Skeletal muscle tissue (tissue), 4 donors: ENCODE measurements around the gene ANO3. TPM values are rescaled to one million over a fixed set of nuclear protein-coding genes. Genes with fewer than 3 reads are reported as not detected.

Experiments used
- H3K27ac ChIP-seq: one replicate; pipeline ENCODE4 v1.7.0; 2013; ENCODE audit warnings: mild to moderate bottlenecking, low read depth, low read length, inconsistent platforms
- H3K27me3 ChIP-seq, 3 donors: one replicate each; pipeline ENCODE4 v1.7.0; 2013; ENCODE audit warnings: low read length in 3 of 3; ENCODE audit not compliant: control insufficient read depth in 3 of 3, insufficient read depth in 3 of 3
- H3K36me3 ChIP-seq, 3 donors: one replicate each; pipeline ENCODE4 v1.7.0; 2013; ENCODE audit warnings: low read length in 3 of 3; ENCODE audit not compliant: control insufficient read depth in 3 of 3, insufficient read depth in 3 of 3
- H3K4me1 ChIP-seq, 3 donors: one replicate each; pipeline ENCODE4 v1.7.0; 2013; ENCODE audit warnings: low read length in 3 of 3, mild to moderate bottlenecking in 3 of 3; ENCODE audit not compliant: control insufficient read depth in 3 of 3, insufficient read depth in 3 of 3
- H3K4me3 ChIP-seq, 3 donors: one replicate each; pipeline ENCODE4 v1.7.0; 2013; ENCODE audit warnings: low read length in 3 of 3
- H3K9ac ChIP-seq, 3 donors: one replicate each; pipeline ENCODE4 v1.7.0; 2013; ENCODE audit warnings: low read length in 3 of 3, mild to moderate bottlenecking in 3 of 3, moderate library complexity in 2 of 3, low read depth in 1 of 3
- H3K9me3 ChIP-seq, 3 donors: one replicate each; pipeline ENCODE4 v1.7.0; 2013; ENCODE audit warnings: low read length in 3 of 3; ENCODE audit not compliant: control insufficient read depth in 3 of 3
- total RNA-seq: library from RNA; depleted of rRNA; stranded (reverse); fragments of >200 nt; gene quantifications from one replicate; pipeline ENCODE4 v1.2.3, GENCODE V29; 2014
- donor health status: Osteomylitis.

Gene ANO3
- total RNA-seq, 1 donor from 2014 or later, result under 0.01 TPM

DNA sequence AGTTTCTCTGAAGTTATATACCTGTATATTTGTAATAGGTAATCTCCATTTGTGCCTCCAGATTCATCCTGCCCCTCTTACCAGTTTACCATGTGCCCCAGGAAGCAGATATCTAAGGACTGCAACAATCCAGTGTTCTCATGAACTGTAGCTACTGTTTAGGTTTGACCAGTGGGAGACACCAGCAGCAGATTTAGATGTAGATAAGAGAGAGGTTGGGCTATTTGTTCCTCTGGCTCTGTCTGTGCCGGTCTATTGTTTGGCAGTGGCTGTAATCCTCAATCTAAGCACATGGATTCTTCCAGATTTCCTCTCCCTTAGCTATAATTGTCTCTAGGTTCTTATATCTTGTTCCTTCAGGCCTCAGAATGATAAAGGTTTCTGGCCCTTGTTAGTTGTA is 88.4 kb downstream of the ANO3 start:
- H3K9ac ChIP-seq, result no peak overlapping the region

DNA sequence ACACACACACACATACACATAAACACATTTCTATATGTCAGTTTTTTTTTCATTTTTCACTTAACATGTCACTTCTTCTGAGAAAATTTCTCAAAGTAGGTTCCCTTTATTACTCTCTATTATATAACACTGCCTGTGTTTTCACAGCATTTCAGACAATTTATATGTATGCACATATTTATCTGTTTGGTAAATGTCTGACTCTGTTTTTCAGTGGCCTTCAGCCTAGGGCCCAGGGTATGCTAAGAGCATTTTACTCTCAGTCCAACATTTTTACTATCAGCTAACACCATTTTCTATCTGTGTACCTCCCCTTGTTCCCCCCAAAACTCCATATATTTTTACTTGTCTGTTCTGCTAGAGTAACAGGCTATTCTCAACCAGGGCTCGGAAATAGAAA is 92.3 kb downstream of the ANO3 start:
- Histone ChIP-seq H3K27me3 (no peaks in the 10 kb centered on the region), H3K9ac (no peak overlapping the region), H3K4me3 (no peak overlapping the region), H3K36me3 (no peaks in the 10 kb centered on the region), H3K27ac (no peak overlapping the region), H3K9me3 (no peaks in the 10 kb centered on the region), H3K4me1 (no peaks in the 10 kb centered on the region)

More for the DNA sequence above, 88.4 kb downstream of the ANO3 start:
- no peaks in the 10 kb centered on the region for H3K36me3 ChIP-seq
- no peak overlapping the region for H3K27ac ChIP-seq
- H3K4me1 ChIP-seq, result no peaks in the 10 kb centered on the region
- no peak overlapping the region for H3K4me3 ChIP-seq
- H3K27me3 ChIP-seq, result no peaks in the 10 kb centered on the region
- H3K9me3 ChIP-seq, result no peaks in the 10 kb centered on the region

DNA sequence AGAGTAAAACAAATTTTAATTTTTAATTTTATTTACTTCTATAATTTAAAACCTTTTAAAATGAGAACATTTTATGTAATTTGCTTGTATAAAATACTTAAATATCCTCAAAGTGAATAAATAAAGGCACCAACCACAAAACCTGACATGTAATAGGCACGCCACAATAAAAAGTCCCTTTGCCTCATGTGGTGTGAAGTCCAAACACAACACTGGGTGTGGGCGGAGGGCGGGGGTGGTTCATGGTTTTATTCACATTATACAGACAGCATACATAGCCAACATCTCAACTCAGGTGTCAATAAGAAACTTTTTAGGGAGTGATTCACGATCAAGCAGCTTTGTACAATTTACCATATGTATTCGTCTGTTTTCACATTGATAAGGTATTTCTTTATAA is 107.9 kb downstream of the ANO3 start:
- no peaks in the 10 kb centered on the region for H3K27me3 ChIP-seq
- no peaks in the 10 kb centered on the region for H3K36me3 ChIP-seq
- no peak overlapping the region for H3K27ac ChIP-seq
- no peak overlapping the region for H3K9ac ChIP-seq
- H3K4me1 ChIP-seq, result no peaks in the 10 kb centered on the region
- no peak overlapping the region for H3K4me3 ChIP-seq
- H3K9me3 ChIP-seq, result no peaks in the 10 kb centered on the region

DNA sequence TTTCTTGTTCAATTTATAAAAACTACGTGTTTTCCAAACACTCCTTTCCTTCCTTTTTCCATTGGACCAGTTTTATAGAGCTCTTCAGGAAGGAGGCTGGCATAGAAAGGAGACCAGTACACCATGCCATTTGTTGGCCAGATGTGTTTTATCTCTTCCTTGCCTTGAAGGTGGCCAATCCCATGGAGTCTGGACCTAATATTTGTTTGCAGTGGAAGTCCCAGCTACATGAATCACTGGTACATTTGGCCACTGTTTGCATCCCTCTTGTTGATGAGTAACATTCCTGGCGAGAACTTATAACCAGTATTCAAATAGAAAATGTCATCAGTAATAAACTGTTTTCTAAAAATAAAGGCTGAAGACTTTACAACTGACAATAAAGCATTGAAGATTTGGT is 110.2 kb downstream of the ANO3 start:
- no peaks in the 10 kb centered on the region for H3K4me1 ChIP-seq
- H3K36me3 ChIP-seq, result no peaks in the 10 kb centered on the region
- H3K27ac ChIP-seq, result no peak overlapping the region
- H3K4me3 ChIP-seq, result no peak overlapping the region
- no peaks in the 10 kb centered on the region for H3K27me3 ChIP-seq
- no peaks in the 10 kb centered on the region for H3K9me3 ChIP-seq
- H3K9ac ChIP-seq, result no peak overlapping the region

DNA sequence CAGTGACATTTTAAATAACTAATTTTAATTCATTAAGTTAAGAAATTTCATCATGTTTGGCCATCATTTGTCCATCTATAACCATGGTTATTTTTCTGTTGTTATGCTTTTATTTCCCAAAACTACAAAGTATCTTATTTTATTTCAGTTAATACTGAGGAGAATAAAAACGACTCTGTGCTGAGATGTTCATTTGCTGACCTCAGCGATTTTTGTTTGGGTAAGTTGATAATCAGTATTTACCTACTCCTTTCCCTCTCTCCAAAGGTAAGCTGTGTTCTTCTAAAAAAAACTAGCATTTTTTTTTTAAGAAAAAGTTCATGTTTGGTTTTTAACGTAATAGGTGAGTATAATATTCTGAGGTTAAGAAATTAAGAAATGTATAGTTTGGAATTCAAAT is 111.7 kb downstream of the ANO3 start:
- H3K9ac ChIP-seq, result no peak overlapping the region

GRCh38 chr11:26457636-26458035 is 125.7 kb downstream of the ANO3 start:
- Histone ChIP-seq H3K9ac (no peak overlapping the region), H3K9me3 (no peaks in the 10 kb centered on the region), H3K36me3 (no peaks in the 10 kb centered on the region), H3K27me3 (no peaks in the 10 kb centered on the region), H3K27ac (no peak overlapping the region), H3K4me1 (no peaks in the 10 kb centered on the region), H3K4me3 (no peak overlapping the region)

More for the DNA sequence above, 111.7 kb downstream of the ANO3 start:
- H3K27me3 ChIP-seq, result no peaks in the 10 kb centered on the region
- H3K36me3 ChIP-seq, result no peaks in the 10 kb centered on the region
- no peak overlapping the region for H3K27ac ChIP-seq
- H3K4me1 ChIP-seq, result no peaks in the 10 kb centered on the region
- H3K9me3 ChIP-seq, result no peaks in the 10 kb centered on the region
- H3K4me3 ChIP-seq, result no peak overlapping the region

DNA sequence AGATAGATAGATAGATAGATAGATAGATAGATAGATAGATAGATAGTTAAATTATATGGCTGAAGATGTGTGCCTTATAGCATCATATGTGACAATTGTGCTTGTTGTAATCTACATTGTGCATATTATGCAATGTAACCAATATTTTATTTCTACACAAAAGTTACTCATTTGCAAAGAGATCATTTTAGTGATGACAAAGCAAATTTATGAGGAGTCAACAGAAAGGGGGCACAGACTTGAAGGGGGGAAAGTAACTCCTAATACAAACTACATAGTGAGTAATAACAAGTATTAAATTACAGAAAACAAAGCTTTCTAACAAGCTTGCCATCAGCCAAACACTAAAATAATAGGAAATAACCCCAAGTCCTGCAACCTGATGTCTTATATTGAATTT is 133.3 kb downstream of the ANO3 start:
- H3K4me1 ChIP-seq, result no peaks in the 10 kb centered on the region
- no peak overlapping the region for H3K27ac ChIP-seq
- no peak overlapping the region for H3K9ac ChIP-seq
- H3K4me3 ChIP-seq, result no peak overlapping the region
- H3K27me3 ChIP-seq, result no peaks in the 10 kb centered on the region
- H3K9me3 ChIP-seq, result no peaks in the 10 kb centered on the region
- H3K36me3 ChIP-seq, result no peaks in the 10 kb centered on the region

GRCh38 chr11:26467506-26467905 is 135.6 kb downstream of the ANO3 start:
- no peaks in the 10 kb centered on the region for H3K4me1 ChIP-seq
- no peak overlapping the region for H3K9ac ChIP-seq
- H3K36me3 ChIP-seq, result no peaks in the 10 kb centered on the region
- H3K27ac ChIP-seq, result no peak overlapping the region
- H3K27me3 ChIP-seq, result no peaks in the 10 kb centered on the region
- H3K9me3 ChIP-seq, result no peaks in the 10 kb centered on the region
- no peak overlapping the region for H3K4me3 ChIP-seq

GRCh38 chr11:26470992-26471391 is 139.1 kb downstream of the ANO3 start:
- Histone ChIP-seq H3K27ac (no peak overlapping the region), H3K9me3 (no peaks in the 10 kb centered on the region), H3K27me3 (no peaks in the 10 kb centered on the region), H3K9ac (no peak overlapping the region), H3K36me3 (no peaks in the 10 kb centered on the region), H3K4me3 (no peak overlapping the region), H3K4me1 (no peaks in the 10 kb centered on the region)

GRCh38 chr11:26473216-26474194 is 141.6 kb downstream of the ANO3 start:
- Histone ChIP-seq H3K36me3 (no peaks in the 10 kb centered on the region), H3K4me3 (no peak overlapping the region), H3K9me3 (no peaks in the 10 kb centered on the region), H3K9ac (no peak overlapping the region), H3K27me3 (no peaks in the 10 kb centered on the region), H3K27ac (no peak overlapping the region), H3K4me1 (no peaks in the 10 kb centered on the region)
